H54 (cell line): ENCODE measurements around the gene TWIST1.

Experiments
- DNase-seq: peaks from one replicate; pipeline ENCODE4 v3.0.0; 2011; ENCODE audit warnings: low spot score, mixed read lengths; ENCODE audit not compliant: insufficient read length
- FAIRE-seq: peaks from 3 replicates; lab custom pipeline; 2011; peaks lifted over from hg19 to GRCh38; lab: Jason Lieb, UNC
- POLR2A ChIP-seq: IDR thresholded peaks from 2 replicates; pipeline ENCODE4 v1.6.1; 2011; ENCODE audit warnings: low read depth, mild to moderate bottlenecking, low read length

The TWIST1 gene

DNA sequence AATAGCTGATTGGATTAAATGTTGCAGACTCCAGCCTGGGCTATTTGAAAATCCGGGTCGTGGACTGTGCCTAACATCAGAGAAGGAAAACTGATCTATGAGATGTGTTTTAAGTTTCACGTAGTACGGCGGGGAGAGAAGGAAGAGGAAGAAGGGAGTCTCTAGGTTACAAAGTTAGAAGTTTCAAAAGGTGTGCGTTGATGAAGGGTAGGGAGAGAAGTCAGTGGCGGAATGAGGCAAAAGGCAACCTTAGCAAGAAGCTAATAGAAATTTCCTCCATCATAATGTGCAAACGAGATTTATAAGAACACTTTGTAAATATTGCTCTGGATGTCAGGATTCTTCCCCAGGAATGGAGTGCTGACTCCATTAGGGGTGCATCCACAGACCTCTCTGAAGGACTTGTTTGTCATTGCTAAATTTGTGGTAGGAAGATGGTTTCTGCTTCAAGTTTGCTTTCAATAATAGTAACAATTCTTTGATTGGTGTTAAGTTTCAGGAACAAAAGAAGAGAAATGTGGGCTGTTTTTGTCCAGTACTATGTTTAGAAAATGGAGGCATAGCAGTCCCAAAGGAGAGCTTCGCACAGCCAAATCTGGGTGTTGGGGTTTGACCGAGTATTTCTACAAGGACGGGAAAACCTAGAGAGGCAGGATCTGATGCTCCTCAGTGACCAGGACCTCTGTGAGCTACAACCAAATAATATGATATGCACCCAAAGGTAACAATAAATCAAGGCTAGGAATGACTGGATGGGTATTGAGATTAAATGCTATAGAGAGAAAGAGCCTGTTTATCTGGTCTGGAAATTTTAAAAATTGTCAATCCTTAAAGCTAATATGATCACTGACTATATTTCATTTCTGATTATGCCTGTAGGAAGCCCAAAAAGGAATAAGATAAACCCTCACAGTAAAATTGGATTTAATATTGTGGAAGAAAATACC is 8.2 kb downstream of the TWIST1 start:
- TF ChIP-seq POLR2A, result no peak
- FAIRE-seq (no peak), DNase-seq (no peak)

DNA sequence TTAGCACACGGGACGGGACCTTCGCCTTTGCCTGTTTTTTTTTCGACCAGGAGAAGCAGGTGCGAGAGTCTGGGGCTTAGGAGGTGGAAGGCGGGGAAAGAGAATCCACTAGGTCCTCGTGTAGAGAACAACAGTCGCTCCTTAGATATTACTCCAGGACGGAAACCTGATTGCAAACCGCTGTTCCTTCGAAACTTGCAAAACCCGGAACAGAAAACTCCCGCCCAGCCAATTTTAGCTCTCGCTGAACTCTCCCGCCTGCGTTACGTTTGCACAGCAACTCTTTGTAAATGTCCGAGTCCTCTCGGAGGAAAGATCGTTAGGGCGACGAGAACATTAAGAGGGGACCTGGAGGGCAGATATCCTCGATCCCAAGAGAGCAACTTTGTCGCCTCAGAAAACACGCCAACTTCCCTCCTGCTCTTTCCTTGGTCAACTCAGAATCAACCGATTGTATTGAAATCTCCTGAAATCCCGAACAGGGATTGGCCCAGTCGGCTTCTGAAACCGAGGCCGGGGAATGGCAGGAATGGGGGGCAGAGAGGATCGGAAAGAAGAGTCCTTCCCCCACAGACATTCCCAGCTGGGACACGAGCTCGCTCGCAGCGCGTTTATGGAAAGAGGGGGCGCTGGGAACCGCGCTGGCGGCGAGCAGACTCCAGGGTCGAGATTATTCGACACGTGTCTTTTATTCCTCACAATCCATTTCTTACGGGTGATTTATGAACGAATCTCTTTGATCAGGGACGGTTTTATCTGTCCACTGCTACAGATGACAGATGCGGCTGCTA is 9.9 kb downstream of the TWIST1 start:
- no peak for TF ChIP-seq POLR2A
- DNase-seq, result no peak
- no peak for FAIRE-seq

DNA sequence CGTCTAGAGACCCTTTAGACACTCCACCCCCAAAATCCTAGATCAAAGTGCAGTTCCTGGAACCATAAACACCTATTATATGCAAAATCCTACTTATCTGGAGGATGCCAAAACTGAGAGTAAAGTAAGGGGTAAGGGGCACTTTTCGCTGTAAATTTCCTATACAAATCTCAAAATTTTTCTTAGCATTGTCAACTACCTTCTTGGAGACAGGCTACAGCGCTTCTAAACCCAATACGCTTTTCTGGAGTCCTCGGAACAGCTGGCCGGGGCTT is 10.4 kb downstream of the TWIST1 start:
- no peak for TF ChIP-seq POLR2A
- DNase-seq (no peak), FAIRE-seq (no peak)

DNA sequence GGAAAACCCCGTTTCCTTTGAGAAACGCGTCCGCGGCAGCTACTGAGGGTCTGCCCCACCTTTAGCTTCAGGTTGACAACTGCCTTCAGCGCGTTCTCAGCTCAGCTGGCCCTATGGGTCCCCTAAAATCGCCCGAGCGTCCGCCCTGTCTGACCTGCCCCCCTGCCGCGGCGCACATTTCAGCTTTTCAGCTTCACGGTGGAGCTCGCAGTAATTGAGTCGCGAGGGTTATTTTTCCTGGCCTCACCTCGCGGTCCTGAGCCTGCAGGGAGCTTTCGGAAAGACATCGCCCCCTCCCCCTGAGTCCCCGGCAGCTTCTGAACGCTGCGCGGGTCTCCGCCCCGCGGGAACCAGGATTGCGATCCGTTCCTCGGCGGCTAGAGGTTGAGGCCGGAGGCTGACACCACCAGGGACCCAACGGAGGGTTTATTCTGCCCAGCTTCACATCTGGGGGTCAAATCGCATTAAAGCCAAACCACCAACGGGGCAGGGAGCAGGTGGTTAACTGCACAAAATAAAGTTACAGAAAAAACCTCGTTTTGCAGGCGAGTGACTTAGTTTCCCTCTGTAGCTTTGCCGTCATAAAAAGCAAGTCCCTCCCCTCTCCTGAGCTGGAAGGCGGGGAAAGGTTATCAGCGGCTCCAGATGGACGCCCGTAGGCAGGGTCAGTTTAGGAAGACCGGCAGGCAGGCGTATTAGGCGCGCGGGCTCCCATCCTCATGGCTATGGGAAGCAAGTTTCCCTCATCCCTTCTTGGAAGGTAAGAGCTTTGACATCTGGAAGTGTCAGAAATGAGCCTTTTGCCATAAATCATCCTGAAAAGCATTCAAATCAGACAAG is 11.0 kb downstream of the TWIST1 start:
- TF ChIP-seq POLR2A, result 0 out of 2 replicates have a peak, but pooled peaks have one; percentile 21
- no peak for FAIRE-seq
- no peak for DNase-seq

DNA sequence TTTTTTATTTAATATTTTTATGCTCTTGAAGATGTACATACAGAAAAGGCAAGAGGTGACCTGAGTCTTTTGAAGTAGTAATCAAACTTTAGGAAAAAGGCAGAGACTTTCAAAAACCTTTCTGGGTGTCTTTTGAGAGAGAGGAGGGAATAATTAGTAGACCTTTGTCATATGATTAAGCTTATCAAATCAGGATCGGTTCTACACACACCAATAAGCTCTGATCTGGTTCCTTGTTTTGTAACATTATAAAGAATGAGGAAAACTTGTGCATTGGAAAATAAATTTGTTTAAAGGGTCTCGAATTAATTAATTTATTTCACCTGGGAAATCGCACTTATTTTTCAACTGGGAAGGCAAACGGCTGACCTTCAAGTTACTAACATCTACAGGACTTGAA is 11.9 kb downstream of the TWIST1 start:
- FAIRE-seq (no peak), DNase-seq (no peak)
- no peak for TF ChIP-seq POLR2A

DNA sequence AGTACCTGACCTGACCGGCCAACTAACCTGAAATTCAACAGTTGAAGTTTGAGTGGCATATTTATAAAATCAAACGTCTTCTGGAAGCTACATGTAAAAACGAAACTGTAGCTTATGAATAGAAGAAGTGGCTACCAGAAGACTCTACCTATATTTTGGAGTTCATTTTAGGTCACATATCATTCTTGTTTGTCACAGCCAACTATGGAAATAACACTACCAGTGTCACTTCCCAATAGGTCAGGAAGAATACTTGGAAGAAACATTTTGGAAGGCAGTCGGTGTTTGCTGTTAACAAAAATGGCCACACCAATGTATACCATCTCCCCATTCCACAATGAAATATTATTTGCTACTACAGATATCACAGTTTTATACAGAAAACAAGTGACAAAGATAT is 12.6 kb downstream of the TWIST1 start:
- TF ChIP-seq POLR2A, result no peak
- FAIRE-seq, result no peak
- no peak for DNase-seq

DNA sequence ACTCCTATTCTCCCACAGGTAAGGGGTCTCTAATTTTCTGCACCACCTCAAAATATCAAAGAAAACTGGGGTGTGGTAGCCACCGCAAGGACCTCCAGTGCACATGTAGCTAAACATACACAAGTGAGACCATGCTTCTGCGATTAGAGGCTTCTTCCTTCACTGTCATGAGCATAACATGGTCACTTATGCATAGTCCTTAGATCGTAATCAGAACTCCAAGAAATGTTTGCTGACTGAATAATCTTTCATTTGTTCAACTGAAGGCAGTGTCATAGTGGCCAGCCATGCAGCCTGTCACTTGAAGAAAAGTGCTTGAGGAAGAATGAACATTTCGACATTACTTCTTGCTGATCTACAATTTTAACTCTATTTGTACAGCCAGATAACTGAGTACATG is 14.6 kb downstream of the TWIST1 start:
- FAIRE-seq (peak; percentile 11), DNase-seq (no peak)
- TF ChIP-seq POLR2A, result no peak

DNA sequence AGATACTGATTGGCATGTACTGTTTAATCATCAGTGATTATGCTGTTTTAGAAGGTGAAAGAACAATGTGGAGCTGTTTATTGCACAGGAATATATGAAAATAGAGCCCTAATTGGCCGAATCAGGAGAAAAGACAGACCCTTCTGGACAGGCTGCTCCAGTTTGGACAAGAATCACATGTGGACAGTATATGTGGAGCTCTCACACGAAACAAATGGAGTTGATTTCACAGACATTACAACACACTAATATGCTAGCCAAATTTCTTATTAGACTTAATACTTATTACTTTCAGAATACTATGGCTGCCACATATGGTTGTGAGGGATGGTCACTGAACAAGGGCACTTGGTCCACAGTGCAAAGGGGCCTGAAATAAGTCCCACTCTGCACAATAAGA is 15.5 kb downstream of the TWIST1 start:
- no peak for TF ChIP-seq POLR2A
- DNase-seq (no peak), FAIRE-seq (no peak)

DNA sequence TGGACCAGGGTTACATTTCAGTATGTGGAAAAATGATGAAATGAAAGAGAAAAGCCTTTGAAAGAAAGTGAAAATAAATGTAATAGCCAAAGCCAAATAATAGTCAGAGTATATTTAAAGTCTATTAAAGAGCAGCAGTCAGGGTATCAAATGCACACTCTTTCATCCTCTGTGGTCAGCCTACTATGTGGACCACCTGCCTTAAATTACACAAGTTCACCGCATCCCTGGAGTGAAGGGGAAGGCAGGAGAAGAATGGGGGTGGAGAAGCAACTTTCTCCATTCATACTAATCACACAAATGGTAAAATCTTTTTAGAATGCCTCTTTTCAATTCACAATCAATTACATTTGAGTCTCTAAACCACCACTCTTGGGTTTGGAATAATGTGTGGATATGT is 16.0 kb downstream of the TWIST1 start:
- no peak for DNase-seq
- no peak for TF ChIP-seq POLR2A
- FAIRE-seq, result peak; percentile 61

DNA sequence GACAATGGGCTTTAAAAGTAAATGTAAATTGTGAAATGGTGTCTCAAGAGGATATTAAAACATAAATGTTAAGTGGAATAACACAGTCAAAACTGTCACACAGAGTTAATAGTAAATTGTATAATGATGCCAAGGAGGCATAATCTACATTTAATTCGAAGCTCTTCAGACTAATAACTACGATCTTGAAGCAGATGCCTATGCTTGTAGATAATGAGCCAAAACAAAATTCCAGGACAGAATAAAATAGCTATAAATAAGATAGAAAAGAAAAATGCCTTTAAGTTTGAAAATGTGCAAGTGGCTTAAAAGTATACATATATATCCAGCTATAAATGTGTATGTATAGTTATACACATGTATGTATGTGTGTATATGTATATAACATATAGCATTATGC is 17.5 kb downstream of the TWIST1 start:
- DNase-seq (no peak), FAIRE-seq (peak; percentile 50)
- TF ChIP-seq POLR2A, result no peak

DNA sequence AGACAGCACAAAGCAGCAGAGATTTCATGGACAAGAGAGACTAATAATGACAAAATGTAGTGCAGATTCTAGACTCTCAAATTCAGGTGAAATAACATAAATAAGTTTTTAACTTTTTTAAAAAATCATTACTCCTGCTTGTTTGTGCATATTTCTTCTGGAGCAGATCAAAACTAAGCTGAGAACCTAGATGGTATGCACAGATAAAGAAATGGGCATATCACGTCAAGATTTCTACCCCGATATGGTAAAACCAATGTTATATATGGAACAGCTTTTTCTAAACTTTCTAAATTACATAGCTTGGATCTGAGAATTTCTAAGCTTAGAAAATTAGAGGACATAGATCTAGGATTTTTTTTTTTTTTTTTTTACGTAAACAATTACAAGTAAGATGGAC is 18.2 kb downstream of the TWIST1 start:
- FAIRE-seq (no peak), DNase-seq (no peak)
- TF ChIP-seq POLR2A, result no peak

DNA sequence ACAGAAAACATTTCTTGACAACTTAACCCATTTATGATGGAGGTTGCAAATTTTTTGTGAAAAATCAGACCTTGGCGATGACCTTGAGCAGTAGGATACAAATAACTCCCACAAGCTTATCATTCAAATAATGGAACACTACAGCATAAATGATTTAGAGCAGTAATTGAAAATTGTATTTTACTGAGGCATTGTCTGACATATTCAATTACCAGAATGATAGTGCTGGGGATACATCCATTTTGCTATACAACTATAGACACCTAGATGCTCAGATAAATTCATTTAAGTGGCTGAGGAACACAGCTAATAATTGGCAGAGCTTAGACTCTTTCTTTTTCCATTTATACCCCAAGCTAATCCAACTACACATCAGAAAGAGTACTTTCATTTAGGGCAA is 18.9 kb downstream of the TWIST1 start:
- no peak for FAIRE-seq

DNA sequence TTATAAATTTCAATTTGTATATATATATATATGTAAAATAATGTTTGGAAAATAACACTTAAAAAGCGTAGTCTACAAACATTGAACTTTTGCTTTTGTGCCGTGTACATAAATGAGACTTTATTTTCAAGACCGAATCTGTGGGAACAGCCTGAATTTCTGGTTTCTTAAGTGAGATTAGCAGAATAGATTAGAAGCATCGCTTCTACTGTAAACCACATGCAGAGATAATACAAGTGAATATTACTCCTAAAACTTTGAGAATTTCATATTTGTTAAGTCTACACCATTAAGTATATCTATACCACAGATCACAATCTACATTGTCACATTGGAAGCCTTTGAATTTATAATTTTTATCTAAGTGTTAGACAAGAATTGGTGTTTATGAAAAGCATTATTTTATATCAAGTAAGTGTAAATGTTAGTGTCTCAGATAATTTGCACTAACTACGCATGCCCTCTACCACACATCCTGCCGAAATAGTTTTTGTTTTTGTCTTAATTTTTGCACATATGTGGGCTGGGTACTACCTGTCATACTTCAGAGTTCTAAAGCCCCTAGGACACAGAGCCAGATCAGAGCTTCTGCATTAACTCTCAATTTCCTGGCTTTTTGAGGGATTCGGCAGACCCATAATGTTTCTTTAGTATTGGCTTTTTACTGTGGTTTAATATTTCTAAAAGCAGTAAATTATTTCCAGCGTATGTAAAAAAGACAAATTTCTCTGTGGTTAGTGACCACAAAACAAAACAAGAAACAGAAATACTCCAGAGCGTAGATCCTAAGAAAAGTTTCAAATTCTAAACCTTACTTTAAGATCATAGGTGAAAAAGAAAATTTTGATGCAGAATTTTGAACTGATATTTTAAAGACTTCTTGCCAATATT is 20.0 kb downstream of the TWIST1 start:
- FAIRE-seq (peak; percentile 81), DNase-seq (no peak)
- TF ChIP-seq POLR2A, result no peak

More for the DNA sequence above, 18.9 kb downstream of the TWIST1 start:
- no peak for TF ChIP-seq POLR2A
- DNase-seq, result no peak
